HL-60 (cell line): ENCODE results near the gene MTA2.

Experiments
- DNase-seq, 2 experiments: peaks; one replicate each; pipeline ENCODE4 v3.0.0-alpha.2; 2010 to 2020; ENCODE audit warnings: low read depth in 1 of 2, low spot score in 1 of 2
- H3K27ac ChIP-seq: fragments of 250-450 bp; sonication (Bioruptor Pico); replicated peaks from 2 replicates; pipeline ENCODE4 v1.5.1; 2020; ENCODE audit warnings: mild to moderate bottlenecking, moderate library complexity
- H3K27me3 ChIP-seq: fragments of 250-450 bp; sonication (Bioruptor Pico); 2 replicates; pipeline ENCODE4 v1.5.1; 2021; ENCODE audit warnings: mild to moderate bottlenecking, moderate library complexity; ENCODE audit not compliant: insufficient read depth, poor library complexity, severe bottlenecking
- H3K4me3 ChIP-seq: replicated peaks from 2 replicates; pipeline ENCODE4 v1.5.1; 2011; ENCODE audit warnings: mild to moderate bottlenecking, control low read depth, low read length; ENCODE audit not compliant: insufficient read depth
- GABPA ChIP-seq: IDR thresholded peaks from 2 replicates; pipeline ENCODE4 v1.6.1; 2012; ENCODE audit warnings: low read depth
- POLR2AphosphoS5 ChIP-seq: IDR thresholded peaks from 2 replicates; pipeline ENCODE4 v1.6.1; 2012; ENCODE audit warnings: low read depth
- SPI1 ChIP-seq: IDR thresholded peaks from 2 replicates; pipeline ENCODE4 v1.6.1; 2012; ENCODE audit warnings: low read depth, mild to moderate bottlenecking, borderline replicate concordance
- TF ChIP-seq, protein P1 (sequence below): IDR thresholded peaks from one replicate; pipeline ENCODE4 v1.5.1; 2011; ENCODE audit warnings: low read length, control low read depth, inconsistent platforms; ENCODE audit not compliant: insufficient read depth
- TF ChIP-seq, protein P2 (sequence below): IDR thresholded peaks from 2 replicates; pipeline ENCODE4 v1.6.1; 2012; ENCODE audit warnings: low read depth; ENCODE audit not compliant: insufficient replicate concordance

MTA2 gene

DNA sequence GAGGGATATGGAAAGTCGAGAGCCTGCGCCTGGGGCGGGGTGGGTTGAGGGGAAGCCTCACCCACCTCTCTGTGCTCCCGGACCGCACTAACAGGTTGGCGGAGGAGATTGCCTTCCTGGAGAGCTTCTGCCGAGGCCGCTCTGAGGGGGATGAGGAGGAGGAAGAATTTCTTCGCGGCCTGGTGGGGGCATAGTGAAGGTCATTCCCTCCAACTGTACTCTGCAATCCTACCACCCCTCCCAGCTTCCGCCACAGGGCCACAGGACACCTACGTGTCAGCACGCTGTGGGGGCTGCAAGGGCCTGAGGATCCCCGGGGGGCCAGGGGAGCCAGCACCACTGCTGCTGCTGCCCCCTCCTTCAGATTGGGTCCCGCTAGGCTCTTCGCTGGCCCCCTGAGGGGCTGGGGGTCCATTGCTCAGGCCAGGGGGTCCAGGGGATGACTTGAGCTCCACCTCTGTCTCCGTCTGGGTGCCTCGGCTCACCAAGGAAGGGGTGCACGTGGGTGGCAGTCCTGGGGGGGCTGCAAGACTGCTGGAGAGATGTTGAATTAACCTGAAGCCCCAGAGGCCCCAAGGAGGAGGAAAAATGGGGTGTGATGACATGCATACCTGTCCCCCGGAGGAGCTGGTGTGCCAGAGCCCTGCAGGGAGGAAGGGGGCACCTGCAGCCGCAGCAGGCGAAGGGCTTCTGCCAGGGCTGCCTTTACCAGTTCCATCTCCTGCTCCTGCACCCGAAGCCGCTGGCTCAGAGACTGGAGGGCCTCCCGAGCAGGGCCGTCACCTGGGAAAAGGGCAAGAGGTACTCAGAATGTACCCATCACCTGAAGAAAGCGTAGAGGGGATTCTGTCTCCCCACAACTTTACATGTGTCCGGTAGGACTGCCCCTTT, 9.4 kb upstream of the MTA2 start:
- no peak for DNase-seq
- peak overlapping the region; percentile 63 for H3K27ac ChIP-seq
- H3K4me3 ChIP-seq = peak overlapping the region; percentile 78
- TF ChIP-seq SPI1 (no peak), POLR2AphosphoS5 (no peak), GABPA (no peak)
- TF ChIP-seq, protein P1, sequence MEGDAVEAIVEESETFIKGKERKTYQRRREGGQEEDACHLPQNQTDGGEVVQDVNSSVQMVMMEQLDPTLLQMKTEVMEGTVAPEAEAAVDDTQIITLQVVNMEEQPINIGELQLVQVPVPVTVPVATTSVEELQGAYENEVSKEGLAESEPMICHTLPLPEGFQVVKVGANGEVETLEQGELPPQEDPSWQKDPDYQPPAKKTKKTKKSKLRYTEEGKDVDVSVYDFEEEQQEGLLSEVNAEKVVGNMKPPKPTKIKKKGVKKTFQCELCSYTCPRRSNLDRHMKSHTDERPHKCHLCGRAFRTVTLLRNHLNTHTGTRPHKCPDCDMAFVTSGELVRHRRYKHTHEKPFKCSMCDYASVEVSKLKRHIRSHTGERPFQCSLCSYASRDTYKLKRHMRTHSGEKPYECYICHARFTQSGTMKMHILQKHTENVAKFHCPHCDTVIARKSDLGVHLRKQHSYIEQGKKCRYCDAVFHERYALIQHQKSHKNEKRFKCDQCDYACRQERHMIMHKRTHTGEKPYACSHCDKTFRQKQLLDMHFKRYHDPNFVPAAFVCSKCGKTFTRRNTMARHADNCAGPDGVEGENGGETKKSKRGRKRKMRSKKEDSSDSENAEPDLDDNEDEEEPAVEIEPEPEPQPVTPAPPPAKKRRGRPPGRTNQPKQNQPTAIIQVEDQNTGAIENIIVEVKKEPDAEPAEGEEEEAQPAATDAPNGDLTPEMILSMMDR = no peak
- TF ChIP-seq, protein P2, sequence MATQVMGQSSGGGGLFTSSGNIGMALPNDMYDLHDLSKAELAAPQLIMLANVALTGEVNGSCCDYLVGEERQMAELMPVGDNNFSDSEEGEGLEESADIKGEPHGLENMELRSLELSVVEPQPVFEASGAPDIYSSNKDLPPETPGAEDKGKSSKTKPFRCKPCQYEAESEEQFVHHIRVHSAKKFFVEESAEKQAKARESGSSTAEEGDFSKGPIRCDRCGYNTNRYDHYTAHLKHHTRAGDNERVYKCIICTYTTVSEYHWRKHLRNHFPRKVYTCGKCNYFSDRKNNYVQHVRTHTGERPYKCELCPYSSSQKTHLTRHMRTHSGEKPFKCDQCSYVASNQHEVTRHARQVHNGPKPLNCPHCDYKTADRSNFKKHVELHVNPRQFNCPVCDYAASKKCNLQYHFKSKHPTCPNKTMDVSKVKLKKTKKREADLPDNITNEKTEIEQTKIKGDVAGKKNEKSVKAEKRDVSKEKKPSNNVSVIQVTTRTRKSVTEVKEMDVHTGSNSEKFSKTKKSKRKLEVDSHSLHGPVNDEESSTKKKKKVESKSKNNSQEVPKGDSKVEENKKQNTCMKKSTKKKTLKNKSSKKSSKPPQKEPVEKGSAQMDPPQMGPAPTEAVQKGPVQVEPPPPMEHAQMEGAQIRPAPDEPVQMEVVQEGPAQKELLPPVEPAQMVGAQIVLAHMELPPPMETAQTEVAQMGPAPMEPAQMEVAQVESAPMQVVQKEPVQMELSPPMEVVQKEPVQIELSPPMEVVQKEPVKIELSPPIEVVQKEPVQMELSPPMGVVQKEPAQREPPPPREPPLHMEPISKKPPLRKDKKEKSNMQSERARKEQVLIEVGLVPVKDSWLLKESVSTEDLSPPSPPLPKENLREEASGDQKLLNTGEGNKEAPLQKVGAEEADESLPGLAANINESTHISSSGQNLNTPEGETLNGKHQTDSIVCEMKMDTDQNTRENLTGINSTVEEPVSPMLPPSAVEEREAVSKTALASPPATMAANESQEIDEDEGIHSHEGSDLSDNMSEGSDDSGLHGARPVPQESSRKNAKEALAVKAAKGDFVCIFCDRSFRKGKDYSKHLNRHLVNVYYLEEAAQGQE = no peak
- no peaks in the 10 kb centered on the region for H3K27me3 ChIP-seq

DNA sequence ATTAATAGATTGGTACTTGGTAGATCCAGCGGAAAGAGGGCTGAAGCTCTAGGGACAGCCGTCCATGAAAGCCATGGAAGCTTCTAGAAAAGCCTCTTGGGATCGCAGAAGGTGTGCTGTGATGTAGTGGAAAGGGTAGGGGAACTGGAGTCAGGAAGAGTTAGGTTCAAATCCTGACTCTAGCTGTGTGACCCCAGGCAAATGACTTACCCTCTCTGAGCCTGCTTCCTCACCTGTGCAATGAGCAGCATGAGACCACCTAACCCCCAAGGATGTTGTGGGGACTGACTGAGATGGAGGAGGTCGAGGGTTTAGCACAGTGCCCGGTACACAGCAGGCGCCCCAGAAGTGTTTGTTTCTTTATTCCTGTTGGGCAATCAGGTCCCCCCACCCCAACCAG, 8.7 kb upstream of the MTA2 start:
- TF ChIP-seq GABPA = no peak
- TF ChIP-seq, protein P2 = no peak
- no peak for TF ChIP-seq POLR2AphosphoS5
- TF ChIP-seq SPI1 = no peak
- TF ChIP-seq, protein P1 = no peak
- Histone ChIP-seq H3K4me3 (no peak overlapping the region), H3K27ac (no peak overlapping the region), H3K27me3 (no peaks in the 10 kb centered on the region)
- DNase-seq = no peak

DNA sequence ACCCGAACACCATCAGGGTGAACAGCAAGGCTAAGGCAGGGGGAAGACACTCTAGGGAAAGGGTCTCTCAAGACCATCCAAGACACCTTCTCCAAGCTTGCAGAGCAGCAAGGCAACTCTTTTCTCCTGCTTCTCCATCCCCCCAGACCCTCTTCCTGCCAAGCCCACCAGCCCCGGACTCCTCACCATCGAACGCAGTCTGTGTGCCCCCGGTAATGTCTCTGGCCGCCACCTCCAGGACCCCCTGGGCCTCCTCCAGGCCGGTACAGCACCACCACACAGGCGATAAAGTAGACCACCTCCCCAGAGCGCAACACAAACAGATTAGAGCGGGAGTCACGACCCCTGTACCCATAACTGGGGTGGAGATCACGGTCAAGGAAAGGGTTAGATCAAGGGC, 7.1 kb upstream of the MTA2 start:
- Histone ChIP-seq H3K27ac (no peak overlapping the region), H3K4me3 (no peak overlapping the region), H3K27me3 (no peaks in the 10 kb centered on the region)
- DNase-seq = no peak
- no peak for TF ChIP-seq SPI1
- no peak for TF ChIP-seq POLR2AphosphoS5
- TF ChIP-seq, protein P2 = no peak
- TF ChIP-seq, protein P1 = no peak
- TF ChIP-seq GABPA = no peak
